GM21717 (cell line): ENCODE results near the gene RAPGEF4.
"Not testable (repeated sequence)": the region's sequence is repeated elsewhere in the genome, so short reads cannot be mapped to it uniquely, and the experiment has no call there.

Experiments used
- ATAC-seq: cut with Tn5 transposase; IDR thresholded peaks from one replicate; pipeline ENCODE4 v1.9.1; 2021; ENCODE audit warnings: mild to moderate bottlenecking, moderate library complexity; ENCODE audit not compliant: unreplicated experiment

Gene RAPGEF4

GRCh38 chr2:172770887-172771286 is 35.2 kb downstream of the RAPGEF4 start:
- ATAC-seq, result no peak

DNA sequence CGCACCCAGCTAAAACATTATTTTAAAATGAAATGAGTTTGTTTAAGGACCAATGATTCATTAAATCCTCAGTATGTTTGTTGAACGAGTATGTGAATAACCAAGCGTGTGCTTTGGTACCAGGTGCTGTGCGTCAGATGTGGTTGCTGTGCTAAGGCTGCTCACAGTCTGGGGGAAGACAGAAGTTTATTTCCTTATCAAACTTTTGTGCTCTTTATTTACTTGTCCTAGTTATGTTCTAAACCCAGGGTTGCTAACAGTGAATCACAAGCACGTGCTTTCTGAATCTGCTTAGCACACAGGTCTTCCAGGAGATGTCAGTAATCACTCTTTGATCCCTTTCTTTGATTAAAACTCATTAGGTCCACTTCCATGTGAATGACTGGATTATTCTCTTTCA is 37.0 kb downstream of the RAPGEF4 start:
- ATAC-seq, result no peak

GRCh38 chr2:172774302-172774701 is 38.7 kb downstream of the RAPGEF4 start:
- ATAC-seq, result no peak

DNA sequence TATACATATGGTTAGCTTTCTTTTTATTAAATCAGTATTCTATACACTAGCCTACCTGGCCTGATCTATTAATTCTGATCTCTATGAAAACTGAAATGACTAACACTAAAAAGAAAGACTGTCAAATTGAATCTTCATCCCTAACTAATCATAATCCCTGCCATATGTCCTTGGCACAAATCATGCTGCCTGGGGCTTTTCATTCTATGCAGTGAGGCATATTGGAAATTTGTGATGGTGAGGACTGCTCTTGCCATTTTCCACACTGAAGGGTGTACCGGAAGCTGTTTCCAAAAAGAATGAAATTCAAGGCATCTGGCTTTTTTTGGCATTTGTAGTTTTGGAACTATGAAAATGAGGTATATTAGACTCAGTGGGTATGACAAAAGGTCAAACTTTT is 39.7 kb downstream of the RAPGEF4 start:
- no peak for ATAC-seq

DNA sequence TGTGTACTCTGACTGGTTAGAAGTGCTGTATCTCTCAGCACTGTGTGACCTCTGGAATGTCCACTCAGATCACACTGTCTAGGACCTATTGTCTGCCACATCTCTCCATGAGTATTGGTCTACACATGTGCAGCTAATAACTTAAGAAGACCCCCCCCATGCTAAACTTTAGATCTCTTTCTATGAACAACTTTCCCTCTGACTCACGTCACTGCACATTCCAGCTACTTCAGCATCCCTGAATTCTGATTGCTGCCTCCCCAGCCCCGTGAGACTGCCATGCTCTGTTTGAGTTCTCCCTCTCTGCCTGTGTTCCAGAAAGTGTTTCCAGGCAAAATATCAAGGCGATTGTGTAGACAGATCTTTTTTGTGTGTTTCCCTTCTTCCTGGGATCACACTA is 41.8 kb downstream of the RAPGEF4 start:
- no peak for ATAC-seq

DNA sequence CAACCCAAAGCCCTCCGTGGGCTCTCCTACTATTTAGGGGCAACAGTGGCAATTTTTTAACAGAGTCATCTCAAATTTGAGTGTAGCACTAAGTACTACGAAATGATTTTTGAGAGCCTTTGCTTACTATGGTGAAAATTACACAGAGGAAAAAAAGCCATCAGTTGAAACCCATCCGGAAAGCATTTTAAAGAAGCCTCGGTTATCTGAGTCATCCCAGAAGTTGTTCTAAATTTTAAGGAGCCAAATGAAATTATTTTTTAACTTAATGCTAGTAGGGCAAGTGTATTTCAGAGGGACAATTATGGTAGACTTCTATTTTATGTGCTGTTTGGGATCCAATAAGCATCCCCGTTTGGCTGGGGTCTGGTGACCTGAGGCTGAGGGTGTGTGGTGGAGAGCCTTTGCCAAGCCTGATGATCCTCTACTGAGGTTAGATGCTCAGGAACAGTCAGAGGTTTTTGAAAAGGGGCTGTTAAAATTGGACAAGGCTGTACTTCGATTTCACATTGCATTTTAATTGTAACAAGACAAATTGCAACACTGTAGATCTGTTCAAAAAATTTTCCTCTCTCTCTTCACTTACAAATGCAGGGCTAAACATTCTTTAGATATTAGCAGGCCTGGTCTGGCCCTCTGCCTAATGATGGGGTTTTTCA is 47.0 kb downstream of the RAPGEF4 start:
- no peak for ATAC-seq

- ATAC-seq, result no peak
Observed at GRCh38 chr2:172783165-172783898, 47.7 kb downstream of the RAPGEF4 start.

GRCh38 chr2:172788871-172789270 is 53.2 kb downstream of the RAPGEF4 start:
- ATAC-seq, result no peak

DNA sequence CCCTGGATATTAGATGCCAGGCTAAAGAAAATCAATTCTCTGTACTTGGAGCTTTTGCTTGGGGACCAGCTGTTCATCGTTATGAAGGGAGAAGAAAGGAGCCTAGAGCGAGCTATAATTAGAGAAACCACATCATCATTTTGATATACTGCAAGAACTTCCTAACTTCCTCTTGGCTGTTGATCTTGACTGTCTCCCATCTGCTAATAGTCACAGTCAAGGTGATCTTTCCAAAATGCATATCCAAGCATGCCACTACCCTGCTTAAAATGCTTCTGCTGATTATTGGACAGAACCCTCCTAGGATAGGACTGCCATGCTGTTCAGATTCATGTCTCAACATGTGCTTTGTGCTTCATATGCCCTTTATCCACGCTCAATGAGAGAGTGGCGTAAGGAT is 54.8 kb downstream of the RAPGEF4 start:
- no peak for ATAC-seq

DNA sequence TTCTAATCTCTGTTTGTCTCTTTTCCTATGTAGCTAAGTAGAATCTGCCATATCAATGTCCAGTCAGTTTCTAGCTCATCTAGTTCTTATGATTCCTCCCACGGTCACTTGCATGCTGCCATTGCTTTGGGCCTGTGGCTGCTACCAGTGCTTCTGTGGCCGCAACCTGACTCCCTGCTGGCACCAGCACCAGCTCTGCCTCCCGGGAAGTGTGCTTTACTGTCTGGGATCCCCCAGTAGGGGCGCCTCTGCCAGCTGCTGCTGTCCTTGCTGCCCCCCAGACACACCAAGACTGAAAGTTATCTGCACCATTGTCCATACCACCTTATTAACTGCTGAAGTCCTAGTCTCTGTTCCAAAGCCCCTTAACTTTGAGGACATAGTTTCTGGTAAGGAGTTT is 56.3 kb downstream of the RAPGEF4 start:
- ATAC-seq, result no peak

DNA sequence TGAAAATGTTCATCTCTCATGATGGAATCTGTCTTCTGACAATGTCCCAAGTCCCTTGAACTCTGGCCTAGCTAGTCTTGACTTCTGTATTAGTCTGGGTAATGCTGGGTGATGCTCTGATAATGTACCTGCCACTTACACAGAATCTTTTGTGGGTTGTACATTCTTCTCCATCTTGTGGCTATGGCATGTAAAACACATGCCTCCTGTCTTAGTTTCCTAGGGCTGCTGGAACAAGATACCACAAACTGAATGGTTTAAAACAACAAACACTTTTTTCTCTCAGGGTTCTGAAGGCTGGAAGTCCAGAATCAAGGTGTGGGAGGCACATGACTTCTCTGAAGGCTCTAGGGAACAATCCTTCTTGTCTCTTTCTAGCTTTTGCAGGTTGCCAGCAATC is 57.1 kb downstream of the RAPGEF4 start:
- ATAC-seq, result no peak

GRCh38 chr2:172803308-172803707 is 67.7 kb downstream of the RAPGEF4 start:
- ATAC-seq, result not testable (repeated sequence)

GRCh38 chr2:172804423-172804822 is 68.8 kb downstream of the RAPGEF4 start:
- ATAC-seq, result no peak

GRCh38 chr2:172806493-172806892 is 70.8 kb downstream of the RAPGEF4 start:
- no peak for ATAC-seq

- ATAC-seq, result no peak
Observed at GRCh38 chr2:172806996-172807395, 71.4 kb downstream of the RAPGEF4 start.

DNA sequence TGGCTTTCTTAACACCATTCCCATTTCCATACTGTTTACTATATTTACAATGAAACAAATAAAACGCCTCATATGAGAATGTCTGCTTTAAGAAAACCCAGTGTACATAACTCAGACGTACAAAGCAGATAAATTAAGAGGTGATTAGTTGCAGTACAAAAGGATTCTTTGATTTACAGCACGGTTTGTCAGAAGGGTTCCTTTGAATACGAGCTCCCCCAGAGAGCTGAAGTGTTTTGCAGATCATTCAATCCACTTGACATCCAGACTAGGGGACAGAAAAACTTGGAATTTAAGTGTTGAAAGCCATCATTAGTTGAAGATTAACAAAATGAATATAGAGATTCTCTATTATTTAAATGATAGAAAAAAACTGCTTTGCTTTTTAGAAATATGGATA is 72.5 kb downstream of the RAPGEF4 start:
- no peak for ATAC-seq

DNA sequence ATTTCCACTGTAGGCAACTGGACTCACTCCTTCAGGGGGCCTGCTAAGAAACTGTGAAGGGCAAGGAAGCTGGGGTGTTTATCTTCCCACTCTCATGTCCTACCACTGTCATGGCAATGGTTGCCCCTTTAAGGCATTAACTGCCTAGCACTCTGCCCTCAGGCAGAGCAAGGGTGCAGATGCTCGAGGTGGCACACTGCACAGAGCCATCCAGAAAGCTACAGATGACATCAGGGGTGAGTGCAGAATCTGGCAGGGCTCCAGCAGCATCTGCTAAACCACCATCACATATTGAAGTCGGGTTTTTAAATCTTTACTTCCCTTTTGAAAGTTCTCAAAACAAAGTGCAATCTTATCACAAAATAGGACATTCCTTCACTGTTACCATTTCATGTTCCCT is 75.4 kb downstream of the RAPGEF4 start:
- ATAC-seq, result peak; percentile 52

- no peak for ATAC-seq
Observed at GRCh38 chr2:172812158-172812744, 76.6 kb downstream of the RAPGEF4 start.

GRCh38 chr2:172813314-172813888 is 77.8 kb downstream of the RAPGEF4 start:
- ATAC-seq, result no peak

GRCh38 chr2:172817411-172817810 is 81.8 kb downstream of the RAPGEF4 start:
- ATAC-seq, result no peak

DNA sequence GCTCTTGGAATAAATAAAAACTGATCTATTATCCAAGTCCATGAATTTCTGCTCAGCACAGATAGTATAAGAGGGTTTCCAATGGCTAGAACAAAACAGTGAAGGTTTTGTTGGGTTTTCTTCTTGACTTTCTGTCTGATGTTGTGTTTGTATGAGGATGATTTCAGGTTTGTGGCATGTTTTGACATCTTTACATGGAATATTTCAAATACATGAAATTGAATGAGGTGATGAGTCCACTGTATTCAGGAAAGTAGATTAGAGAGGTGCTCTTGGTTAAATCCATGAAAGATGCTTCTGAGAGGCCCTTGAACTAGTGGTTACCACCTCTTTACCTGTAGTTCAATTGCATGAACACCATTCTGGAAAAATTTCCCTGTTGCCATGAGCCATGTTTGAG is 84.3 kb downstream of the RAPGEF4 start:
- ATAC-seq, result no peak
